D721Med (cell line): ENCODE data around the gene DOC2B.

ENCODE experiments used
- DNase-seq: peaks from one replicate; pipeline ENCODE4 v3.0.0; 2011; ENCODE audit warnings: low spot score; ENCODE audit not compliant: insufficient read length
- FAIRE-seq: peaks from 2 replicates; lab custom pipeline; 2011; peaks lifted over from hg19 to GRCh38; lab: Jason Lieb, UNC
- TF ChIP-seq, protein P1 (sequence below): IDR thresholded peaks from 2 replicates; pipeline ENCODE4 v1.5.1; 2012; ENCODE audit warnings: mild to moderate bottlenecking, control low read depth; ENCODE audit not compliant: insufficient read depth; ENCODE audit errors: missing control alignments

DOC2B gene

DNA sequence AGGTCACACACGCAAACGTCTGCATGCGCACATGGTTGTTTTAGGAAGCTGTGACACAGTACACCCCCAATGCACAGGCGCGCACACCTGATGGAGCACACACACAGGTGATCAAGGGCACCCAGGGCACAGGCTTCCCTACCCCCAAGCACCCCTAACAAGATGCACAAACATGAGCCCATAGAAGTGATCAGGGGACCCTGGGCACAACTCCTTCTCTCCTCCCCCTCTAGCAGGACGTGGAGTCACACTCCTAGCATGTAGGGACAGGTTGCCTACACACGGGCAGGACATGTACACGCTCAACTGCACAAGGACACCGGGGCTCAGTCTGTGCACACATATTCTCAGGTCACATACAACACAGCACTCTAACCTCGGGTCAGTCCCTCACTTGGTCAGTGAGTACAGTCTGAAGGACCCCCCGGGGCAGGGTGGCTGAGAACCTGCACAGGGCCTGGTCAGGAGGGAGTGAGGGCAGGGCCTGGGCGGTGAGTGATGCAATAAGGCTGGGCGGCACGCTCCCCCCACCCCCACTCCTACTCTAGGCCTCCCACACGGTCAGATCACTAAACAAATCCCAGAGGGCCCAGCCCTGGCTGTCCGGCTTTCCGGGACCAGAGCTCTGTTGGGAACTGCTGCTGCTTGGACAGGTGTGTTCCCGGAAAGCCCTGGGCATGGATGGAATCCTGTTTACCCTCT, 751 bp upstream of the DOC2B start:
- DNase-seq = no peak
- no peak for FAIRE-seq
- TF ChIP-seq, protein P1, sequence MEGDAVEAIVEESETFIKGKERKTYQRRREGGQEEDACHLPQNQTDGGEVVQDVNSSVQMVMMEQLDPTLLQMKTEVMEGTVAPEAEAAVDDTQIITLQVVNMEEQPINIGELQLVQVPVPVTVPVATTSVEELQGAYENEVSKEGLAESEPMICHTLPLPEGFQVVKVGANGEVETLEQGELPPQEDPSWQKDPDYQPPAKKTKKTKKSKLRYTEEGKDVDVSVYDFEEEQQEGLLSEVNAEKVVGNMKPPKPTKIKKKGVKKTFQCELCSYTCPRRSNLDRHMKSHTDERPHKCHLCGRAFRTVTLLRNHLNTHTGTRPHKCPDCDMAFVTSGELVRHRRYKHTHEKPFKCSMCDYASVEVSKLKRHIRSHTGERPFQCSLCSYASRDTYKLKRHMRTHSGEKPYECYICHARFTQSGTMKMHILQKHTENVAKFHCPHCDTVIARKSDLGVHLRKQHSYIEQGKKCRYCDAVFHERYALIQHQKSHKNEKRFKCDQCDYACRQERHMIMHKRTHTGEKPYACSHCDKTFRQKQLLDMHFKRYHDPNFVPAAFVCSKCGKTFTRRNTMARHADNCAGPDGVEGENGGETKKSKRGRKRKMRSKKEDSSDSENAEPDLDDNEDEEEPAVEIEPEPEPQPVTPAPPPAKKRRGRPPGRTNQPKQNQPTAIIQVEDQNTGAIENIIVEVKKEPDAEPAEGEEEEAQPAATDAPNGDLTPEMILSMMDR = no peak

- no peak for FAIRE-seq
- DNase-seq = no peak
- TF ChIP-seq, protein P1 = no peak
These were observed 837 bp downstream of the DOC2B start for GRCh38 chr17:180381-181244.

- FAIRE-seq (no peak), DNase-seq (no peak)
- TF ChIP-seq, protein P1 = no peak
These were observed 1.6 kb downstream of the DOC2B start for GRCh38 chr17:179781-180380.

DNA sequence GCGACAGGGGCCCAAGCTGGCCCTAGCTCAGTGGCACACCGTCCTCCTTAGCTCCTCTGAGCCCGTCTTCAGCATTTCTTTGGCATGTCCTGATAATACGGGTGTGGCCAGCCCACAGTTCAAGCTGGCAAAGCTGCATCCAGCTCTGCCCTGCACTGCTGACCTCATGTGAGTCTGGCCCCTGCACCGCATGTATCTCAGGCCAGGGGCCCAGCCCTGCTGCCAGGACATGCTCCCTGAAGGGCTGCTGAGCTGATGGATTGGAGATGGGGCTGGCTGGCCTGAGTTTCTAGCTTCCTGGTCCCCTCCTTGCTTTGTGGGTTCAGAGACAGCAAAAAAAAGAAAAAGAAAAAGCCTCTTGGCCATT, 2.4 kb downstream of the DOC2B start:
- DNase-seq = no peak

GRCh38 chr17:178292-179065, 3.0 kb downstream of the DOC2B start:
- DNase-seq (peak; percentile 97), FAIRE-seq (peak; percentile 80)
- TF ChIP-seq, protein P1 = no peak

More for the DNA sequence above, 2.4 kb downstream of the DOC2B start:
- TF ChIP-seq, protein P1 = no peak
- no peak for FAIRE-seq

- DNase-seq = no peak
- no peak for FAIRE-seq
- TF ChIP-seq, protein P1 = no peak
These were observed 3.7 kb downstream of the DOC2B start for GRCh38 chr17:177762-178161.
